HG03432 (cell line): ENCODE results near the gene LILRB5.
"Not testable (repeated sequence)": the region's sequence is repeated elsewhere in the genome, so short reads cannot be mapped to it uniquely, and the experiment has no call there.

Experiments
- ATAC-seq: cut with Tn5 transposase; IDR thresholded peaks from one replicate; pipeline ENCODE4 v1.9.1; 2021; ENCODE audit warnings: mild to moderate bottlenecking, moderate library complexity; ENCODE audit not compliant: unreplicated experiment

Gene LILRB5

DNA sequence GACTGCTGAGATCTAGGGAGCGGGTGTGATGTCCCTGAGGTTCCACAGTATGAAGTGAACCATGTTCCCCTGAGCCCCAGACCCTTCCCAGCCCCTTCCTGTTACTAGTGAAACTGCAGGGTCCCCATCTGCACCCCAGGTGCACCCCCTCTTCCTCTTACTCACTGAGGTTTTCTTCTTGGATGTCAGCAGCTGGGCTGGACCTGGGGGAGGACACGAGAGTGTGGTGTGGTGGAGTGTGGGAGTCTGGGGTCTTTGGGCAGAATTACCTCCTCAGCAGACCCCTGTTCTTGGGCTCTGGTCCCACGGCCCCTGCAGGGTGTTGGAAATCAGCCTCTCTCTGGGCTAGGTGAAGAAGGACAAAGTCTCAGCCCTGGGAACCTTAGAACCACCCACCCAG lies 11.1 kb downstream of the LILRB5 start:
- no peak for ATAC-seq

DNA sequence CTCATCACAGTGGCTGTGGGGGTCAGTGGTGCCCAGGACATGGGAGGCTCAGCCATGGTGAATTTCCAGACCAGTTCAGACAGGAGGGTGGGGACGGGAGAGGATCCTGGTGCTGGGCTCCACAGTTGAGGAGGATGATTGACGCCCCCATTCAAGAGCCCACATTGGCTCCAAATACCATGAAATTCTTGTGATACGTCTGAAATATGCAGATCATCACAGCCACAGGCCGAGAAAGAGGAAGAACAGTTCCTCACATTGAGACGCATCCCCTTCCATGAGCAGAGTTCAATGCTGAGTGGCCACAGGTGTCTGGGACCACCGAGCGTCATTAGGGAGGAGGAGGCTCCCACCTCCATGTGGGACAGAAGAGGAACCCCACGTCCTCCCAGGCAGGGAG lies 13.3 kb downstream of the LILRB5 start:
- ATAC-seq: not testable (repeated sequence)

GRCh38 chr19:54242646-54243045 lies 14.4 kb downstream of the LILRB5 start, which contains the start of gene LILRA6:
TSS of gene LILRA6 (minus strand) at chr19:54242790.
- not testable (repeated sequence) for ATAC-seq

- not testable (repeated sequence) for ATAC-seq
These were observed 14.8 kb downstream of the LILRB5 start for GRCh38 chr19:54242234-54242633.

DNA sequence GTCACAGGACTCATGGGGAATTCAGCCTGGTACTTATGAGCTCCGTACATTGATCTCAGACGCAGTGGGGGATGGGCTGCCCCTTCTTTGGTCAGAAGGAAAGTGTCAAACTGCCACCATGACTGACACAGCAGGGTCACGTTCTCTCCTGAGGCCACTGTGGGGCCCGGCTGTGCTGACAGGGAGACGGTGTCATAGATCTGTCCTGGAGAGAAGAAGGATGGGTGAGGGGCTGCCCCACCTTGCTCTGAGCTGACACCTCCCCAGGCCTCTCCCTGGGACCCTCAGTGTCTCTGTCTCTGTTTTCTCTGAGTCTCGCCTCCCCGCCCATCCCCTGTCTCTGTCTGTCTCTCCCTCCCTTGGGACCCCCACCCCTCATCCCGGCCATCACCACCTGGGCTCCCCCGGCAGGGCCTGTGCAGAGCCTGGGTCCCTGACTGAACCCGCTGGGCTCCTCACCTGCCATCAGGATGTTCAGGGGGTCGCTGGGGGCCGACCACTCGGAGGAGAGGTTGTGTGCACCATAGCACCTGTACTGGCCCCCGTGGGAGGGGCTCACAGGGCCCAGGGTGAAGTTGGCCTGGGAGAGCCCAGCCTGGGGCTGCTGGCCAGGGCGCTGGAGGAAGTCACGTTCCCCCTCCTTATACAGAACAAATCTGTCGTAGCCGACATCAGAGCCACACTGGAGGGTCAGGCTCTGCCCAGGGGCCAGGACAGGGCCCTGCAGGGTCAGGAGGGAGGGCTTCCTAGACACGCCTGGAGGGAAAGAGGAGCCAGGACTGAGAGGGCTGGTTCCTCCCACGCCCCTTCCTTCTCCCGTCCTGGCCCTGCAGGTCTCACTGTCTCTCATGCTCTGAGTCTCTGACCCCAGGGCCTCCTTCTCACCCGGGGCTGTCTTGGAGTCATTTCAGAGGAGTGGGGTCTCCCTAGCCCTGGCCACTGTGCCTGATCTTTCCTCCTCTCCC lies 16.4 kb downstream of the LILRB5 start:
- not testable (repeated sequence) for ATAC-seq

DNA sequence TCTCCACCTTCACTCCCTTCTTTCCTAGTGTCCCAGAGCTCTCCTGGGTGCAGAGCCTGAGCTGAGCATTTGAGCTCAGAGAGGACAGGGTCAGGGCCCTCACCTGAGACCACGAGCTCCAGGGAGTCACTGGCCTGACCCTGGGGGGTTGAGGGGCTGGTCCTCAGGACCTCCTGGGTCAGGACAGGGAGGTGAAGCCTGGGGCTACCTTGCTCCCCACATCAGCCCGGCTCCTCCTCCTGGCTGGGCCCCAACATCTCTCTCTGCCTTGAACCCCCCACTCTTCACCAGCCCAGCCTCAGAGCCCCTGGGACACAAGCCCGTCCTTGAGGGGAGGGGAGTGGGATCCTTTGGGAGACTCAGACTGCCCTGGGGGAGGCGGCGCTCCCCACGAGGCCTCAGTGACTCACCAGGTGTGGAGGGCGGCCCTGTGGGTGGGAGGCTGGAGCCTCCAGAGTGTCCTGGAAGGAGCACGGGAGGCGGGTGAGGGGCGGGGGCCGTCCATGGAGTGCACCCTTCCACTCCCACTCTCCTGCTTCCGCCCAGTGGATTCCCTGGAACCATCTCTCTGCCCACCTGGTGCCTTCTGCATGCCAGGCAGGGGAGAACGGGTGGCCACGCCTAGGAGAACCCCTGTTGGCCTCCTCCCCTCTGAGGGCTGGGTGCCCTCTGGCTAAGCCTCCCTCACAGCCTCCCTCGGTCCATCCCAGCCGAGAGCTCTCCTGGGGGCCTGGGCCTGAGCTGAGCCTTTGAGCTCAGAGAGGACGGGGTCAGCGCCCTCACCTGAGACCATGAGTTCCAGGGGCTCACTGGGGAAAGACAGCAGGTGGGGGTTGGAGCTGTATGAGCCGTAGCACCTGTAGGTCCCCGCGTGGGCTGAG lies 17.3 kb downstream of the LILRB5 start:
- not testable (repeated sequence) for ATAC-seq

GRCh38 chr19:54233941-54234340 lies 23.1 kb downstream of the LILRB5 start:
- no peak for ATAC-seq

DNA sequence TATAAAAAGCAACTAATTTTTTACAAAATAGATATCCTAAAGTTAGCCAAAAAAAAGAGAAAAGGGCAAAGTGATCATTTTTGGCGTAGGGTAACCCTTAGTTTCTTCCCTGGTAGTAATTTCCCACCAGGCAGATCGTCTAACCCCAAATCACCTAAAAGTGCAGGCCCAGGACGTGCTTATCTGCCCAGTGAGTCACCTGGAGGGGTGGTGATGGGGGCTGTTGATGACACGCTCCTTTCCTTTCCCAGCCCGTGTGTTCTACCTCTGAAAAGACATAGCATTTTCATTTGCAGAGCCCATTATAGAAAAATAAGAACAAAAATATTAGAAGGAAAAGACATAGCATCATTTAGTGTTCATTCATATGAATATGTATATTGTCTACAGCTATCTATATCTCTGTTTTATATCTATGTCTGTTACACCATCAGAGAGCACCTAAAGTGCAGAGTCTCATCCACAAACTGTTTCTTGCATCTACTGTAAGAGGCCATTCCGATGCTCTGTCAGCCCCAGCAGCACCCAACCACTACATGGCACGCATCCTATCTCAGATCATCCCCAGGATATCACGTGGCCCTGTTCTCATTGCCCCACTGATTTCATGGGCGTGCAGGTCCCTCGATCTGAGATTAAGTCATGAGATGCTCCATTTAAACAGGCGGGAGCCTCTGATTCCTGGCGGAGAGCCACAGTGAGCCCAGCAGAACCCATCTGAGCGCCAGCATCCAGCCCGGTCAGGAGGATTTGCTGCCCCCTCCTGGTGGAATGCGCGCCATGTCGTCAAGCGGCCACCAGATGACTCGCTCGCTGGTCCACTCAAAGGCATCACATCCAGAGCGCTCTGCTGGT lies 25.8 kb downstream of the LILRB5 start:
- no peak for ATAC-seq

- ATAC-seq: no peak
These were observed 27.0 kb downstream of the LILRB5 start for GRCh38 chr19:54230031-54230430.

GRCh38 chr19:54229146-54229545 lies 27.9 kb downstream of the LILRB5 start:
- no peak for ATAC-seq

DNA sequence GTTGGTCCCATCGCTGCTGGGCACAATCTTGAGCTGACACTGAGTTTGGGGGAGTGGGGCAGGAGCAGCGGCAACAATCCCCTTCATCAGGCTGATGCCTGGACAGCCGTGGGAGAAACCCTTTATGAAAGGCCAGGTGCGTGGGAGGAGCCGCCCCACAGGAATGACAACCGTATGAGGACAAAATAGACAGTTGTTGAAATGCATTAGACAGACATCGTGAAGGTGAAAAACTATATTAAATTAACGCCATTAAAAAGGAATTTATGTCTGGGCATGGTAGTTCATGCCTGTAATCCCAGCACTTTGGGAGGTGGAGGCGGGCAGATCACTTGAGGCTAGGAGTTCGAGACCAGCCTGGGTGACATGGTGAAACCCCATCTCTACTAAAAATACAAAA lies 32.5 kb downstream of the LILRB5 start:
- not testable (repeated sequence) for ATAC-seq

DNA sequence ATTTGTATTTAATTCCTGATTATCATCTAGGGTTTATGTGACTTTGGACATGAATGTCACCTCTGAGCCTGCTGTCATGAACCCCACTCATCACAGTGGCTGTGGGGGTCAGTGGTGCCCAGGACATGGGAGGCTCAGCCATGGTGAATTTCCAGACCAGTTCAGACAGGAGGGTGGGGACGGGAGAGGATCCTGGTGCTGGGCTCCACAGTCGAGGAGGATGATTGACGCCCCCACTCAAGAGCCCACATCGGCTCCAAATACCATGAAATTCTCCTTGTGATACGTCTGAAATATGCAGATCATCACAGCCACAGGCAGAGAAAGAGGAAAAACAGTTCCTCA lies 33.2 kb downstream of the LILRB5 start:
- ATAC-seq: not testable (repeated sequence)

GRCh38 chr19:54223277-54223936 lies 33.7 kb downstream of the LILRB5 start:
- not testable (repeated sequence) for ATAC-seq

- not testable (repeated sequence) for ATAC-seq
These were observed 34.4 kb downstream of the LILRB5 start, which contains the start of gene LILRB3 for GRCh38 chr19:54222474-54223276. TSS of gene LILRB3 (minus strand) at chr19:54223007. CDS start at chr19:54222976, 31 bp downstream.

GRCh38 chr19:54221947-54222346 lies 35.1 kb downstream of the LILRB5 start:
- not testable (repeated sequence) for ATAC-seq

GRCh38 chr19:54219702-54220101 lies 37.4 kb downstream of the LILRB5 start:
- not testable (repeated sequence) for ATAC-seq

- ATAC-seq: no peak
These were observed 38.0 kb downstream of the LILRB5 start for GRCh38 chr19:54218960-54219661.

DNA sequence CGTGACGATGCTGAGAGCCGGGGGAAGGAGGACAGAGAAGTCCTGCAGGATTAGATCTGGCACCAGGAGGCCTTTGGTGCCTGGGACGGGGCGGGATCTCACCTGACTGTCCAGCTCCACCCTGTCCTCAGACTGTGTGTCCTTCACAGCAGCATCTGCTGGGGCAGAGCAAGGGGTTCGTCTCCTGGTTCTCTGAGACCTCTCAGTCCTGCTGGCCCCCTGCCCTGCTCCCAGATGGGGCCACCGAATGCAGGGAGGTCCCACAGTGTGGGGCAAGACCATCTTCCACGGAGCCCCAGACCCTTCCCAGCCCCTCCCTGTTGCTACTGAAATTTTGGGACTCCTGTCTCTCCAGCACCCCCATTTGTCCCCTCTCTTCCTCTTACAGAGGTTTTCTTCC lies 38.8 kb downstream of the LILRB5 start:
- ATAC-seq: no peak
